ENCODE data around the gene UQCRQ.

Gene UQCRQ

GRCh38 chr5:132866342-132867045 lies at the start of gene UQCRQ, which contains the start of gene GDF9:
TSS of gene UQCRQ (plus strand) at chr5:132866642. CDS start at chr5:132866882, 240 bp downstream.
TSS of gene GDF9 (minus strand) at chr5:132866469. CDS start at chr5:132864533, 1,936 bp downstream.
- peak; percentile 97 for DNase-seq

DNA sequence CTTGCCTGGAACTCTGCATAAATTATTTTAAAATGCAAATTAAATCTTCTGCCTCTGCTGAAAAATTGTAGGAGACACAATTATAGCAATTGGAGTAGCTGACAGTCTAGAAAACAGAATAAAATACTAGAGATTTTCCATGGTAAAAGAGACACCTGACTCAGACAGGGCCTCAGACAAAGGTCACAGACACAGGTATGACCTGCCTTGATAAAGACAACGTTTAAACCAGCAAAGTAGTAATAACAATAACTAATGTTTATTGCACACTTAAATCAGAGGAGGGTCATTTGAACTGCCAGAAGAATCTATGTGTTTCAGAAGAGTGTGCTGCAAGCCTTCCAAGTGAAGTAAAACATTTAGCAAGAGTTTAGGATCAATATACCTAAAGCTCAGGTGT lies 49.4 kb upstream of the UQCRQ start:
- DNase-seq: no peak

- no peak for DNase-seq
Observed at GRCh38 chr5:132819468-132819867, 47.0 kb upstream of the UQCRQ start.

GRCh38 chr5:132820162-132820754 lies 46.2 kb upstream of the UQCRQ start:
- peak; percentile 72 for DNase-seq

- no peak for DNase-seq
Observed at GRCh38 chr5:132821350-132821749, 45.1 kb upstream of the UQCRQ start.

DNA sequence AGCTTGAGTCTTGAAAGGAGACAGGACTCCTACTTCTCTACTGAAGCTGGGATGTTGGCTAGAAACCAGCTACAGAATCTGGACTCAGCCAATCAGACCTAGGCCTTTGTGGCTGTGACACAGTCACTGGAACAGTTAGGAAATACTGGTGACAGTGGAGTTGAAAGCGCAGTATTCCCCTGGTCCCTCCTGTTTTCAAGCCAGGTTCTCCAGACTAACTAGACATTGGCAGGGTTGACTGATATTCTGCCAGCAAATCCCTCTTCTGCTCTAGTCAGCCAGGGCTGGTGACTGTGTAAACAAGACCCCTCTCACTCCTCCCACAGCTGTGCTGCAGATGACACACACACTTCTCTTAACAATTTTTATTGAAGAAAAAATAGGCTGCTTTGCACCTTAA lies 44.7 kb upstream of the UQCRQ start:
- DNase-seq: peak; percentile 4

DNA sequence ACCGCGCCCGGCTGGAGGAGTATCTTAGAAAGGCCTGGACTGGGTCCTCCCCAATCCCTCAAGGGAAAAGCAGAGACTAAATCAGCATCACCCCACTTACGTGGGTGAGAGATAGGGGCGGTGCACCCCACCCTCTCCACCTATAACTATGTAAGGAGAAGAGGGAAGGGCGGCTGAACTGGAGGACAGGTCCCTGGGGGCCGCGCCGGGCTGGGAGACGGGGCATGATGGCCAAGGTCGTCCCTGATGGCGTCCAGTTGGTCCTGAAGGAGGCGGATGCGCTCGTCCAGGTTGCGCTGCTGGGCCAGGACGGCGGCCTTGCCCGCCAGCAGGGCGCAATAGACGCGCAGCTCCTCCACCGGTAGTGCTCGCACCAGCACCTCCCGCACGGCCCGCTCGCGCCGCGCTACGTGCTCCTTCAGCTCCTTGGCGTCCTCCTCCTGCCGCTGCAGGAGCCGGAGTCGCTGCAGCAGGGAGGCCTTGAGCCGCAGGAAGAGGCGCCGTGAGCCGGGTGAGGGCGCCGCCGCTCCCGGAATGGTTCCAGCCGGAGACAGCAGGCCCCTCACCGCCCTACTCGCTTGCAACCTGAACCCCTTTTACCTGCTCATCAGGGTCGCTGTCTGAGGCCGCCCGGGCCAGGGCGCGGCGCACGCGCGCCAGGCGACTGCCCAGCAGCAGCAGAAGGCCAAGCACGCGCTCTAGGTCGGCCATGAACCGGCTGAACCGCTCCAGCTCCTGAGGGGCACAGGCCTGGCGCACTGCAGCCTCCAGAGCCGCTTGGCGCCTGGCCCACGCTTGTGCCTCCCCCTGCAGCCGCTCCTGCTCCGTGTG lies 43.6 kb upstream of the UQCRQ start:
- DNase-seq: no peak

DNA sequence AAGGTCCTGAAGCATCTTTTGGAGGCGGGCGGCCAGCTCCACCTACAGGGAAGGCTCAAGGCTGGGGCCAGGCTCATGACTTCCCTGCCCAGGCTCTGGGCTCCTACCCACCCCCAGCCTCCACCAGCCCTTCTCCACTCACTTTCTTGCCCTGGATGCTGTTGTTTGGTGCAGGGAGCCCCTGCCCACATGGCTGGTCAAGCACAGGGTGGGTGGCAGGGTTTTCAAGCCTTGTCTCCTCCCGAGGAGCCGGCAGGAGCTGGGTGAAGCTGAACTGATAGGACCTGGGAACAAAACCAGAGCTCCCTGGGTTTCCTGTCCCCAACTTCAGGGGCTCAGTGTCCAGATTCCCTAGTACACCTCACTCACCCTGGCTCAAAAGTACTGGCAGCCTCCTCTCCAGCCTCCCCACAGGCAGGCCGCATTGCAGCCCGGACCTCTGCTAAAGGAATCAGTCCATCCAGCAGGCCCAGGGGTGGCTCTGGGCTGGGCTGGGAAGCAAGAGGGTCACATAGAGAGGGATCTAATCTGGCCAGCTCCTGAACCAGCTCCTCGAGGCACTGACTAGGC lies 42.9 kb upstream of the UQCRQ start:
- no peak for DNase-seq

GRCh38 chr5:132824426-132824825 lies 42.0 kb upstream of the UQCRQ start:
- no peak for DNase-seq

- DNase-seq: no peak
Observed at GRCh38 chr5:132825033-132825833, 41.2 kb upstream of the UQCRQ start.

GRCh38 chr5:132825834-132826391 lies 40.5 kb upstream of the UQCRQ start:
- no peak for DNase-seq

DNA sequence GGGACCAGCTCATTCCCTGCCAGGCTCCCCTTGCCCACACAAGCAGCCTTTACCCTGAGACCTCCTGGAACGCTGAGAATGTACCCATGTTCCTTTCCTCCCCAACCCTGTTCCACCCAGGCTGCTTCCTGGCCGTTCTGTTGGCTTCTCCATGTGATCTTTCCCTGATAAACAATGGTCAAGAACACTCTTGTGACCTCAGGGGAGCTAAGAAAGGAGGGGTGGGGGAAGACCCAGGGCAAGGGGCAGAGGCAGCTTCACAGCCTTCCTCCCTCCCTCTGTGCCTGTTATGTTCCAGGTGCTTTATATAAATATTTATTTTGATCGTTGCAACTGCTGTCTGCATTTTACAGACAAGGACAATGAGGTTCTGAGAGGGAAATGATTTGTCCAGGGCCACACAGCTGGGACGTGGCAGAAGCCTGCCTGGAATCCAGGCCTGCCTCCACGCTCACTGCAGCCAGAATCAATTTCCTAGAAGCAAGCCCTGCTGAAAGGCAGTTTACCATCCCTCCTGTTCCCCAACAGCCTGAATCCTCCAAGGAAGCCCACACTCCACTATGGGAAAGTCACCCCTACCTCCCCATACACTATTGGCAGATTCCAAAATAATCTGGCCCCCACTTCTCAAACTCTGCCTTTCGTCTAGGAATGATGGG lies 39.9 kb upstream of the UQCRQ start:
- no peak for DNase-seq

DNA sequence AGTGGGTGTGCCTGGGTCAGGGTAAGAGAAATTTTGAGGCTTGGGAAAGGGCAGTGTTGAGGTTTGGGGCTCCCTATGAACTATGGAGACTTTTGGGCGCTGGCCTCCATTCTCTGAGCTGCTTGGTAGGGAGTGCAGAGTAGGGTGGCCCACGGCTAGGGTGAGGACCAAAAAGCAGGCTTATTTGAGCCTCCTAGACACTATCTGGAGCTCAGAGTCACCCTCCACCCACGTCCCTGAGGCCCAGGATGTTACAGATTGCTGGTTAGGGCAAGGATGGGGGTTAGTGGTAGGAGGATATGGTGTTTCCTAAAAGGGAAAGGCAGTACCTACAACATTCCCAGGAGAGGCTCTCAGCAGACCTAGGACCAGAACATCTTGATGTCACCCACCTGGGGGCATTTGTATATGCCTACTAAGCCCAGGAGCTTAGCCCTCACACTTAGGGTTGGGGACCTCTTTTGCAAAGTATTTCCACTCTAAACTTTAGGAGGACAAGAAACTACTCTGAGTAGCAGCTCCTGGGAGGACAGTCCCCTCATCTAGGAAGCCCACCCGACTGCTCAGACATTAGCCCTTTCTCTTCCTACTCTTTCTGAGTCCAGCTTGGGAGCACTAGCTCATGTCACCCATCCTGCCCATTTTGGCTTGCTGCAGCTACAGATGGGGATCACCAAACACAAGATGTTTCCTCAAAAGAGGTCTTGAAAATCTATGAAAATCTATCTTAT lies 38.3 kb upstream of the UQCRQ start:
- DNase-seq: no peak

- DNase-seq: no peak
Observed at GRCh38 chr5:132828846-132829494, 37.5 kb upstream of the UQCRQ start.

DNA sequence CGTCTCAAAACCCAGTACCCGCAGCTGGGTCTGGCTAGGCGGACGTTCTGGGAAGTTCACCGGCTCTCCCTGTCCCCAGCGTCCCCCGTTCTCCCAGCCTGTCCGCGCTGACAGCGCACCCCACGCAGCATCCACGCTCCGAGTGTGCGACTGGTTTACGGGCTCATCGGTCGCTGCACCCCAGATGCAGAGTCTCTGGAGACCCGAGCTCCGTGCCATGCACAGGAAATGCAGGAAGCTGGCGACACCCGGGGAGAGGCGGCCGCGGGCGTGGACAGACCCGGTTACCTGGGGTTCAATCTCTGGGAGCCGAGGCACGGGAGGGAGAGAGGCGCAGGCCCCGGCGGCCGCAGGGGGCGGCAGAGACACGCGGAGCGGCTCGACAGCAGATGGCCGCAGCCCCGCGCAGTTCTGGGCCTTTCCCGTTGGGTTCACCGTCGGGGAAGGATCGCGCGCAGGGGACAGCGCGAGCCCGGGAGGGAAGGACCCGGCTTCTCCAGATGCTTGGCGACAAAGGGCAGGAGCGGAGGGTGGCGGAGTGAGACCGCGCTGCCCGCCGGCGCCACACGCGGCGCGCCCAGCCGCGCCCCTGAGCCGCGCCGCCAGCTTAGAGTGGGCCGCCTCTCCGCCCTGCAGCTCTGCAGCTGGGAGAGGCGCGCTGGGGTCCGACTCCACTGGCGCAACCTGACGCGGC lies 36.6 kb upstream of the UQCRQ start:
- DNase-seq: peak; percentile 39

DNA sequence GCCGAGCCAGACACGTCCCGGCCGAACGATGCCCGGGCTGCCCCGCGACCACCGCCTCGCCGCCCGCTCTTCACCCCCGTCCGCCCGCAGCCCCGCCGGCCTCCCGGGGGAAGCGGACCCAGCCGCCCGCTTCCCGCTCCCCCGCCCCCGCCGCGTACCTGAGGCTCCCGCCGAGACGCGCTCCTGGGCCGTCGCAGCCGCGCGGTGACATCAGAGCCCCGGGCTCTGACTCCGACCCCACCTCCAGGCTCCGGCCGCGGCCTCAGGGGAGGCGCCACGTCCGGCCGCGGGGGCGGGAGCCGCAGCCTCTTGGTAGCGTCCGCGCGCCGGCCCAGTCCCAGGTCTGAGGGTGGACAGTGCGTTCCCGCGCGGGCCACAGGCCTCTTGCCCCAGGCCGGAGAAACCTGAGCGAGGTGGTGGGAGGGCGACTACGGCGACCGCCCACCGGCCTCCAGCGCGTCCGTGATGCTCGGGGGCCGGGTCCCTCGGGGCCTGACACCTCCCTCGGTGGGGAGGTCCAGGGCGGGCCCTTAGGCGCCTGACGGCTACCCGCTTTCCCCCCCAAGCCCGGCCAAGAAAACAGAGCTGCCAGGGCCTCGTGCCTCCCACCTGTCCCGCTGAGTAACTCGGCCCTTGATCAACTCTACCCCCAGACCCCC lies 35.9 kb upstream of the UQCRQ start, which contains the start of gene SHROOM1:
Gene SHROOM1 (minus strand): TSS at position 212 of the 659 bp plus-strand sequence. CDS start 4,507 bp downstream, outside the sequence.
- no peak for DNase-seq

DNA sequence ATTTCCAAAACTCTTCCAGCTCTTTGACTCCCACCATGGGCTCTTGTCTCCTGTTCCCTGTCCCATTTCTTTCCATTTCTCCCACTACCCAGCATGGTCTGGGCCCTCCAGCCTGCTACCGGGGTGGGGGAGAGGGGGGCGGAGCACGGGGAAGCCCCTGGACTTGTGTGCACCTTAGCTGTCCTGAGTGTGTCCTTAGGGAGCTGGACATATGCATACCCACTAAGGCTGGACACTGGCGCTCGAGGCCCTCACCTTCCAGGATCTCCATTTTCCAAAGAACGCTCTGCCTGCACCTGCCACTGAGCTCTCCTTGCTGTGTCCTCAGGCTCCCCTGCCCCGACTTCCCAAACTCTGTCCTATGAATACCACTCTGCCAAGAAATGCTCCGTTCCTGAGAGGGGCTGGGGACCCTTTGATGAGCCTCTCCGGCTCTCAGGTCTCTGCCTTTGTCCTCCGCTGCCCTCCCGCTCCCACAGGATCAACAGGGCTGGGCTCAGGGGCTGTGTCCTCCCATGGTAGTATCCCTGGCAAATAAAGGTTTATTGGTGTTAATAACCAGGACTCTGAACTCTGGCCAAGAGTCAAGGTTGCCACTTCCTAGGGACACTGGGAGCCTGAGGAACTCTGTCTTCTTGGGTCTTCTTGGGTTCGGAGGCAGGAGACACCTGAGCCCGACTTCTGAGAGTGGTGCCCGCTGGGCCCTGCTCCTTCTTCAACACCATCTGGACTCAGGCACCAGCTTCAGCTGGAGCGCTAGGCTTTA lies 35.2 kb upstream of the UQCRQ start:
- DNase-seq: no peak

DNA sequence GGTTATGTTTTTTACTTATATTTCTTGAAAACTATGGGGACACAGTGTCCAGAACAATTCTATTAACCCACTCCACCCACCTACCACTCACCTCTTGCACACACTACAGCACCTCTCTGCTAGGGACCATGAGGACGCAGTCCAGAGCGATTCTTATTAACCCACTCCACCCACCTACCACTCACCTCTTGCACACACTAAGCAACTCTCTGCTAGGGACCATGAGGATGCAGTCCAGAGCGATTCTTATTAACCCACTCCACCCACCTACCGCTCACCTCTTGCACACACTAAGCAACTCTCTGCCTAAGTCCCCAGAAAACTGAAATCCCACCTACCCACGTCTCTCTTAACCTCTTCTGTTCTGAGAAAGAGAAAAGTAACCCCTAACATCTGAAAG lies 33.8 kb upstream of the UQCRQ start:
- no peak for DNase-seq

Measured in NCI-H1092 (cell line).